ENCODE measurements around the gene DNAJB6.

DNAJB6 gene

GRCh38 chr7:157336383-157337315 is at the start of gene DNAJB6:
DNAJB6 (plus strand) TSS chr7:157337004; CDS start chr7:157358573, 21,569 bp downstream.
- peak; percentile 96 for DNase-seq (ENCODE audit: low spot score)

- DNase-seq (ENCODE audit: low spot score) = no peak
Observed at GRCh38 chr7:157291404-157292080, 45.3 kb upstream of the DNAJB6 start.

DNA sequence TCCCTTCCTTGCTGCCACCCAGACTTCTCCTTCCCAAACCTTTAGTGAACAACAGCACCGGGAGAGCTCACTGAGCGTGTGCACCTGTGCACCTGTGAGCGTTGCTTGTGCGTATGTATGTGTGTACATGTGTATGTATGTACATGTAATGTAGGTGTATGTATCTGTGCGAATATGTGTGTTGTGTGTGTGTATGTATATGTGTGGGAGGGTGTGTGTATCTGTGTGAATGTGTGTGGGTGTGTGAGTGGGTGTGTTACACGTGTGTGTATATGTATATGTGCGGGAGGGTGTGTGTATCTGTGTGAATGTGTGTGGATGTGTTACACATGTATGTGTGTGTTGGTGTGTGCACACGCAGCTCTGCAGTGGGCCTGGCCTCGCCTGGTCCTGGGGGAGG is 44.5 kb upstream of the DNAJB6 start:
- DNase-seq (ENCODE audit: low spot score) = no peak

DNA sequence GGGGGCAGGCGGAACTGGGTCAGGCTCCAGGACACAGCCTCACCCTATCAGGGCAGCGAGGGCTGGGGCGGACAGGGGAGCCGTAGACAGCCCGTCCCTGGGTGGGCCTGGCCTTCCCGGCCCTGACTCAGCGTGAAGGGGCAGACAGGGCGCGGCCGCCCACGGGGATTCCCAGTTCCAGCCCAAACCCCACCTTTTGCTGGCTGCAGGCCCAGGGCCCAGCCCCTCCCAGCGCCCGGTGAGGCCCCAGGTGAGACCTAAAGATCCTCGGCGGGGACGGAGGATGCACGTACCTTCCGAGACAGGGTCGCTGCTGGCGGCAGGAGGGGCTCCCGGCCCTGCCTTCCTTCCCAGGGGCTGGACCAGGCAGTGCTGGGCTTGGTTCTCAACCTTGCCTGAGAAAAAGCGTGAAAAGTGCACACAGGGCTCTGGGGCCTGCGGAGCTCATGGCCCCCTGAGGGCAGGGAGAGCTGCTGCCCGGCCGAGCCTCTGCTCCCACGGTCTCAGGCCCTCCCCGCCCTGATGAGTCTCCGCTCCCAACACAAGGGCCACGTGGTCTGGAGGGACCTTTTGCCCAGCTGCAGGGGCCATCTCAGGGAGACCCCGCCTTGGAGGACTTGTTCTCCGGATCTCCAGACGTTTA is 43.9 kb upstream of the DNAJB6 start:
- DNase-seq (ENCODE audit: low spot score) = no peak

- no peak for DNase-seq (ENCODE audit: low spot score)
Observed at GRCh38 chr7:157293413-157293788, 43.4 kb upstream of the DNAJB6 start.

- DNase-seq (ENCODE audit: low spot score) = no peak
Observed at GRCh38 chr7:157294773-157295172, 42.0 kb upstream of the DNAJB6 start.

GRCh38 chr7:157295338-157295737 is 41.5 kb upstream of the DNAJB6 start:
- no peak for DNase-seq (ENCODE audit: low spot score)

DNA sequence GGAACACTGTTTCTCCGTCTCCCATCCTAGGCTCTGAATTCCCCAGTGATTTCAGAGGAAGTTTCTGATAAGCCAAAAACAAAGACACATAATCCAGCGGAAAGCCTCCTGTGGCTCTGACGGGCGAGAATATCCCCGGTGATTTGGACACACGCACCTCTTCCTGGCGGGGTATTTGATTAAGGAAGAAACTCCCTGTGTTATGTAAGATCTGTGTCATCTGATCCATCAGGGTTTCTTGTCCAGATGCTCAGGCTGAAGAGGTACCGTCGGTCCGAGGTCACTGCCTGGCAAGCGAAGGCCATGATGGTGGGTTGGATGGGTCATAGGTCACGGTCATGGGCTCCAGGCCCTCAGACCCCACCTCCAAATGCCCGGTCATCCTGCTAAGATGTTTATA is 39.6 kb upstream of the DNAJB6 start:
- no peak for DNase-seq (ENCODE audit: low spot score)

DNA sequence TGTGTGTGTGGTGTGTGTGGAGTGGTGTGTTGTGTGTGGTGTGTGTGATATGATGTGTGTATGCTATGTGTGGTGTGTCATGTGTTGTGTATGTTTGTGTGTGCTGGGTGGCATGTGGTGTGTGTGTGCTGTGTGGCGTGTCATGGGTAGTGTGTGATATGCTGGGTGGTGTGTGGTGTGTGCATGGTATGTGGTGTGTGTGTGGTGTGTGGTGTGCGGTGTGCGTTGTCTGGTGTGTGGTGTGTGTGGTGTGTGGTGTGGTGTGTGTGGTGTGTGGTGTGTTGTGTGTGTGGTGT is 37.5 kb upstream of the DNAJB6 start:
- no peak for DNase-seq (ENCODE audit: low spot score)

- no peak for DNase-seq (ENCODE audit: low spot score)
Observed at GRCh38 chr7:157299613-157300368, 37.0 kb upstream of the DNAJB6 start.

- DNase-seq (ENCODE audit: low spot score) = no peak
Observed at GRCh38 chr7:157300369-157300825, 36.4 kb upstream of the DNAJB6 start.

GRCh38 chr7:157301610-157302120 is 35.1 kb upstream of the DNAJB6 start:
- no peak for DNase-seq (ENCODE audit: low spot score)

- no peak for DNase-seq (ENCODE audit: low spot score)
Observed at GRCh38 chr7:157306846-157307838, 29.7 kb upstream of the DNAJB6 start.

DNA sequence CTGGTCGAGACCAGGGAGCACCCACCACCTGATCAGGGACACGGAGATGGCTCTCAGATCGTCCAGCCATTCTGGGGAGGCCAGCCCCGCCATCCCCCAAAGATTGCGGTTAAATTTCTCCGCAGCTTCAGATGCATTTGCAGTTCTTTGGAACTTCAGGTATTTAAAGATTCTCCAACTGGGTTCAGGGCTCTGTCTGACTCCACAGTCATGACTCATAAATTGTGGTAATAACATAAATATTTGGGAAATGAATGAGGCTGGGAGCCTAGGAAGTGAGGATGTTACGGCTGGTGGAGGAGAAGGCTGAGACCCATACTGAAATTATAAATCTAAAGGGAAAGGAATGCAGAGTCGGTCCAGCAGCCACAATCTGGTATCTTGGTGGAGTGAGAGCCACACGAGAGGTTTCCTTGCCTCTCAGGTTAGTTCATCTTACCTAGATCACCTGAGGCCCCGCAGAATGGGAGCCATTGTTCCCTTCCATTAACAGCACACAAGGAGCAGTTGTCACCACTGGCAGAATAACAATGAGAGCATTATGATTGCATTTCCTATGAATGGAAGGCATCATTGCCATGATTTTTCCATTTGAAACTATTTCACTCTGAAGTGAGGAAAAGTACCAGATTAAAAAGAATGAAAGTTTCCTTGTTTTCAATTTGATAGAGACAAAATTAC is 26.7 kb upstream of the DNAJB6 start:
- DNase-seq (ENCODE audit: low spot score) = peak; percentile 58

GRCh38 chr7:157310676-157311185 is 26.1 kb upstream of the DNAJB6 start:
- DNase-seq (ENCODE audit: low spot score) = no peak

- no peak for DNase-seq (ENCODE audit: low spot score)
Observed at GRCh38 chr7:157312941-157313340, 23.9 kb upstream of the DNAJB6 start.

DNA sequence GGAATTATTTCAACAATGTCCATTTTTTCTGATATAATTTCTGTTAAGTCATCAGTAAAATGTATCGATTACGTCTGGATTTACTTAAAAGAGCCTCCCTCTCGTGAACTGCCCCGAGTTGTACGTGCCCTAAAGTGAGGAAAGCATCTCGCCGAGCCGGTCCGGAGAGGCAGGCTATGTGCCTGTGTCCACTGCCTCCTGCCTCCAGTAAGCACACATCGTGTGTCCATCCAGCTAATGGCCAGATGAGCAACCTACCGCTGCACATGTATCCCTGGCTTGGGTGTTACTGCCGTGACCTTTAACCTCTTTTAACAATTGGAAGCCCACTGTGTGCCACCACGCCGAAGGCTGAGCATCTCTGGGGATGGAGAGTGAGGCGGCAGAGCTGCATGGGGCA is 23.2 kb upstream of the DNAJB6 start:
- DNase-seq (ENCODE audit: low spot score) = no peak

DNA sequence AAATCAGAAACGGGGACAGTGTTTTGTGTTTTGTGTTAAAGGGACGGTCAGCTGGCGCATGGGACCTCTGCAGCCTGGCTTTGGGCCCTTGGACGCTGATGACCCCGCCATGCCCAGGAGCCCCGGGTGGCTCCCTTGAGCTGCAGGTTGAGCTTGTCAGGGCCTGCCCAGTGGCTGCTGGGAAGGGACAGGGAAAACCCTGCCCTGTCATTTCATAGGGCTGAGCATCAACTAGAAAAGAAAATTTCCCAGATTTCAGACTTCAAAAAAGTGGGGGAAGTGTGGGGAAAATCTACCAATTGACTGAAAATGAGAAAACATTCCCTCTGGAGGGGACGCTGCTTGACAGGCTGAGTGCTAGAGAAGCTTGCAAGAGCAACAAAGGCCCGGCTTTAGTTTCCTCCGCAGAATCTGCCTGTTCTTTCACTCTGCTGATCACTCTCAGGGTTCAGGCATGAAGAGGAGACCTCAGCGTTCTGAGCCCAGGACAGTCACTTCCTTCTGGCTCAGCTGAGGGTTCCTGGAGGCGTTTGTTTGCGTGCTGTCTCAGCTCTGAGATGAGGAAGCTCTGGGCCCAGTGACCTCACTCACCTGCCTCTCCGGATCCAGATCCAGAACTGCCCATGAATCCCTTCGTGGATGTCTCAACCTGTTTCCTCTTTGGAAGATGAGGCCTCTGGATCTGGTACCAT is 18.6 kb upstream of the DNAJB6 start:
- DNase-seq (ENCODE audit: low spot score) = no peak

- DNase-seq (ENCODE audit: low spot score) = no peak
Observed at GRCh38 chr7:157320608-157320980, 16.2 kb upstream of the DNAJB6 start.

Measured in Ammon's horn (tissue), 1 donor.